ENCODE measurements around the gene BCDIN3D. TPM values are rescaled to one million over a fixed set of nuclear protein-coding genes. Genes with fewer than 3 reads are reported as not detected.

Gene BCDIN3D
- total RNA-seq, 1 experiment from 2014 or later, result 1.6 TPM

GRCh38 chr12:49864798-49865090 lies 21.8 kb upstream of the BCDIN3D start (continued):
- no peak for TF ChIP-seq MAX (CRISPR knock-in tag; IDR thresholded peaks at IDR 0.05)
- TF ChIP-seq, protein P1, sequence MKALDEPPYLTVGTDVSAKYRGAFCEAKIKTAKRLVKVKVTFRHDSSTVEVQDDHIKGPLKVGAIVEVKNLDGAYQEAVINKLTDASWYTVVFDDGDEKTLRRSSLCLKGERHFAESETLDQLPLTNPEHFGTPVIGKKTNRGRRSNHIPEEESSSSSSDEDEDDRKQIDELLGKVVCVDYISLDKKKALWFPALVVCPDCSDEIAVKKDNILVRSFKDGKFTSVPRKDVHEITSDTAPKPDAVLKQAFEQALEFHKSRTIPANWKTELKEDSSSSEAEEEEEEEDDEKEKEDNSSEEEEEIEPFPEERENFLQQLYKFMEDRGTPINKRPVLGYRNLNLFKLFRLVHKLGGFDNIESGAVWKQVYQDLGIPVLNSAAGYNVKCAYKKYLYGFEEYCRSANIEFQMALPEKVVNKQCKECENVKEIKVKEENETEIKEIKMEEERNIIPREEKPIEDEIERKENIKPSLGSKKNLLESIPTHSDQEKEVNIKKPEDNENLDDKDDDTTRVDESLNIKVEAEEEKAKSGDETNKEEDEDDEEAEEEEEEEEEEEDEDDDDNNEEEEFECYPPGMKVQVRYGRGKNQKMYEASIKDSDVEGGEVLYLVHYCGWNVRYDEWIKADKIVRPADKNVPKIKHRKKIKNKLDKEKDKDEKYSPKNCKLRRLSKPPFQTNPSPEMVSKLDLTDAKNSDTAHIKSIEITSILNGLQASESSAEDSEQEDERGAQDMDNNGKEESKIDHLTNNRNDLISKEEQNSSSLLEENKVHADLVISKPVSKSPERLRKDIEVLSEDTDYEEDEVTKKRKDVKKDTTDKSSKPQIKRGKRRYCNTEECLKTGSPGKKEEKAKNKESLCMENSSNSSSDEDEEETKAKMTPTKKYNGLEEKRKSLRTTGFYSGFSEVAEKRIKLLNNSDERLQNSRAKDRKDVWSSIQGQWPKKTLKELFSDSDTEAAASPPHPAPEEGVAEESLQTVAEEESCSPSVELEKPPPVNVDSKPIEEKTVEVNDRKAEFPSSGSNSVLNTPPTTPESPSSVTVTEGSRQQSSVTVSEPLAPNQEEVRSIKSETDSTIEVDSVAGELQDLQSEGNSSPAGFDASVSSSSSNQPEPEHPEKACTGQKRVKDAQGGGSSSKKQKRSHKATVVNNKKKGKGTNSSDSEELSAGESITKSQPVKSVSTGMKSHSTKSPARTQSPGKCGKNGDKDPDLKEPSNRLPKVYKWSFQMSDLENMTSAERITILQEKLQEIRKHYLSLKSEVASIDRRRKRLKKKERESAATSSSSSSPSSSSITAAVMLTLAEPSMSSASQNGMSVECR (CRISPR knock-in tag; IDR thresholded peaks at IDR 0.05; ENCODE audit: borderline replicate concordance), result no peak
- no peak for TF ChIP-seq GRHL2 (CRISPR knock-in tag; IDR thresholded peaks at IDR 0.05; ENCODE audit: insufficient replicate concordance, severe bottlenecking)

- peaks cover 9% of the 10 kb centered on the region for H3K4me1 Mint-ChIP-seq
- CTCF ChIA-PET, result interaction anchor here (0.8 to 9.5 kb wide), 4 partner anchors 21 to 216 kb away, joined by 3 to 99 read pairs (median 38); partner anchors contain the start of gene BCDIN3D
Measured at GRCh38 chr12:49863946-49864797, 21.3 kb upstream of the BCDIN3D start.

More at GRCh38 chr12:49863946-49864797, 21.3 kb upstream of the BCDIN3D start:
- DNase-seq (ENCODE audit: low spot score) (no peak), ATAC-seq (no peak)
- POLR2A ChIA-PET, result no interaction called here
- H3K27me3 Mint-ChIP-seq (ENCODE audit: low read depth), result peaks cover 15% of the 10 kb centered on the region
- H3K36me3 Mint-ChIP-seq, result peaks cover 9% of the 10 kb centered on the region
- peaks cover 10% of the 10 kb centered on the region for H3K9me3 Mint-ChIP-seq
- TF ChIP-seq, protein P2, sequence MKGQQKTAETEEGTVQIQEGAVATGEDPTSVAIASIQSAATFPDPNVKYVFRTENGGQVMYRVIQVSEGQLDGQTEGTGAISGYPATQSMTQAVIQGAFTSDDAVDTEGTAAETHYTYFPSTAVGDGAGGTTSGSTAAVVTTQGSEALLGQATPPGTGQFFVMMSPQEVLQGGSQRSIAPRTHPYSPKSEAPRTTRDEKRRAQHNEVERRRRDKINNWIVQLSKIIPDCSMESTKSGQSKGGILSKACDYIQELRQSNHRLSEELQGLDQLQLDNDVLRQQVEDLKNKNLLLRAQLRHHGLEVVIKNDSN (CRISPR knock-in tag; IDR thresholded peaks at IDR 0.05), result no peak
- no peak for TF ChIP-seq PRRX2 (CRISPR knock-in tag; IDR thresholded peaks at IDR 0.05)
- no peak for TF ChIP-seq KAT7 (CRISPR knock-in tag; IDR thresholded peaks at IDR 0.05; ENCODE audit: borderline replicate concordance)
- TF ChIP-seq SOX15 (CRISPR knock-in tag; IDR thresholded peaks at IDR 0.05), result no peak
- TF ChIP-seq MAX (CRISPR knock-in tag; IDR thresholded peaks at IDR 0.05), result no peak
- no peak for TF ChIP-seq ZNF532 (CRISPR knock-in tag; IDR thresholded peaks at IDR 0.05; ENCODE audit: borderline replicate concordance)
- TF ChIP-seq, protein P3, sequence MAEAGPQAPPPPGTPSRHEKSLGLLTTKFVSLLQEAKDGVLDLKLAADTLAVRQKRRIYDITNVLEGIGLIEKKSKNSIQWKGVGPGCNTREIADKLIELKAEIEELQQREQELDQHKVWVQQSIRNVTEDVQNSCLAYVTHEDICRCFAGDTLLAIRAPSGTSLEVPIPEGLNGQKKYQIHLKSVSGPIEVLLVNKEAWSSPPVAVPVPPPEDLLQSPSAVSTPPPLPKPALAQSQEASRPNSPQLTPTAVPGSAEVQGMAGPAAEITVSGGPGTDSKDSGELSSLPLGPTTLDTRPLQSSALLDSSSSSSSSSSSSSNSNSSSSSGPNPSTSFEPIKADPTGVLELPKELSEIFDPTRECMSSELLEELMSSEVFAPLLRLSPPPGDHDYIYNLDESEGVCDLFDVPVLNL (CRISPR knock-in tag; IDR thresholded peaks at IDR 0.05; ENCODE audit: borderline replicate concordance, low read depth), result no peak
- TF ChIP-seq, protein P4, sequence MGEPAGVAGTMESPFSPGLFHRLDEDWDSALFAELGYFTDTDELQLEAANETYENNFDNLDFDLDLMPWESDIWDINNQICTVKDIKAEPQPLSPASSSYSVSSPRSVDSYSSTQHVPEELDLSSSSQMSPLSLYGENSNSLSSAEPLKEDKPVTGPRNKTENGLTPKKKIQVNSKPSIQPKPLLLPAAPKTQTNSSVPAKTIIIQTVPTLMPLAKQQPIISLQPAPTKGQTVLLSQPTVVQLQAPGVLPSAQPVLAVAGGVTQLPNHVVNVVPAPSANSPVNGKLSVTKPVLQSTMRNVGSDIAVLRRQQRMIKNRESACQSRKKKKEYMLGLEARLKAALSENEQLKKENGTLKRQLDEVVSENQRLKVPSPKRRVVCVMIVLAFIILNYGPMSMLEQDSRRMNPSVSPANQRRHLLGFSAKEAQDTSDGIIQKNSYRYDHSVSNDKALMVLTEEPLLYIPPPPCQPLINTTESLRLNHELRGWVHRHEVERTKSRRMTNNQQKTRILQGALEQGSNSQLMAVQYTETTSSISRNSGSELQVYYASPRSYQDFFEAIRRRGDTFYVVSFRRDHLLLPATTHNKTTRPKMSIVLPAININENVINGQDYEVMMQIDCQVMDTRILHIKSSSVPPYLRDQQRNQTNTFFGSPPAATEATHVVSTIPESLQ (CRISPR knock-in tag; IDR thresholded peaks at IDR 0.05), result no peak
- no peak for TF ChIP-seq GABPB1 (CRISPR knock-in tag; IDR thresholded peaks at IDR 0.05)
- no peak for TF ChIP-seq ZNF425 (CRISPR knock-in tag; conservative IDR thresholded peaks at IDR 0.05)
- no peak overlapping the region for H3K4me3 Mint-ChIP-seq
- H3K27ac Mint-ChIP-seq, result no peak overlapping the region; the same call in 1 of the 2 replicates

Measured in WTC11 (cell line).